Smooth muscle cell (in vitro differentiated cells): ENCODE results near the gene TM4SF4. TPM values are rescaled to one million over a fixed set of nuclear protein-coding genes. Genes with fewer than 3 reads are reported as not detected.

Experiments used
- DNase-seq: peaks from one replicate; lab custom pipeline; 2025; ENCODE audit not compliant: unreplicated experiment; lab: John Stamatoyannopoulos, UW
- H2AFZ ChIP-seq: fragments of 200-600 bp; sonication (generic); 2 replicates; pipeline ENCODE4 v1.6.0; 2016; ENCODE audit warnings: antibody characterized with exemption, low read depth, mild to moderate bottlenecking
- H3F3A ChIP-seq: fragments of 200-600 bp; sonication (generic); 2 replicates; pipeline ENCODE4 v1.6.0; 2017; ENCODE audit warnings: antibody characterized with exemption, low read depth
- H3K27ac ChIP-seq: fragments of 200-600 bp; sonication (generic); 2 replicates; pipeline ENCODE4 v1.5.1; 2016; ENCODE audit warnings: low read depth, mild to moderate bottlenecking
- H3K27me3 ChIP-seq: fragments of 200-600 bp; sonication (generic); 2 replicates; pipeline ENCODE4 v1.6.1; 2016; ENCODE audit warnings: low read depth, mild to moderate bottlenecking
- H3K36me3 ChIP-seq: fragments of 200-600 bp; sonication (generic); 2 replicates; pipeline ENCODE4 v1.5.1; 2016; ENCODE audit warnings: low read depth
- H3K4me1 ChIP-seq: fragments of 200-600 bp; sonication (generic); 2 replicates; pipeline ENCODE4 v1.5.1; 2016; ENCODE audit warnings: low read depth
- H3K4me2 ChIP-seq: fragments of 200-600 bp; sonication (generic); 2 replicates; pipeline ENCODE4 v1.6.0; 2016; ENCODE audit warnings: mild to moderate bottlenecking
- H3K4me3 ChIP-seq: fragments of 200-600 bp; sonication (generic); 2 replicates; pipeline ENCODE4 v1.5.1; 2016; ENCODE audit warnings: mild to moderate bottlenecking
- H3K79me2 ChIP-seq: fragments of 200-600 bp; sonication (generic); 2 replicates; pipeline ENCODE4 v1.6.0; 2016; ENCODE audit warnings: low read depth, mild to moderate bottlenecking
- H3K9ac ChIP-seq: fragments of 200-600 bp; sonication (generic); 2 replicates; pipeline ENCODE4 v1.6.0; 2016; ENCODE audit warnings: low read depth
- H3K9me3 ChIP-seq: fragments of 200-600 bp; sonication (generic); replicated peaks from 2 replicates; pipeline ENCODE4 v1.5.1; 2016; ENCODE audit warnings: low read depth
- H4K20me1 ChIP-seq: fragments of 200-600 bp; sonication (generic); 2 replicates; pipeline ENCODE4 v1.6.0; 2016; ENCODE audit warnings: low read depth
- WGBS: methylation state at CpG from one replicate; pipeline ENCODE4 v1.1.7; 2016; ENCODE audit warnings: low lambda C conversion rate; 5-methylcytosine and 5-hydroxymethylcytosine counted together
- polyA plus RNA-seq: library from polyadenylated mRNA; unstranded; fragments of >200 nt; fragmentation: Nextera tagmentation; extraction: Ambion mirVana; gene quantifications from 2 replicates; pipeline ENCODE4 v1.2.1, GENCODE V29; 2016
- total RNA-seq: library from RNA; depleted of rRNA; stranded (reverse); fragments of >200 nt; gene quantifications from 2 replicates; pipeline ENCODE4 v1.2.3, GENCODE V29; 2014
- TF ChIP-seq, protein P1 (sequence below): fragments of 200-600 bp; sonication (generic); IDR thresholded peaks from 2 replicates; pipeline ENCODE4 v1.5.1; 2017; ENCODE audit warnings: borderline replicate concordance, mild to moderate bottlenecking, antibody characterized with exemption; ENCODE audit not compliant: insufficient read depth, poor library complexity, severe bottlenecking

TM4SF4 gene
- total and polyA plus RNA-seq, 2 experiments from 2014 or later: 0.29 TPM; not detected in 1

DNA sequence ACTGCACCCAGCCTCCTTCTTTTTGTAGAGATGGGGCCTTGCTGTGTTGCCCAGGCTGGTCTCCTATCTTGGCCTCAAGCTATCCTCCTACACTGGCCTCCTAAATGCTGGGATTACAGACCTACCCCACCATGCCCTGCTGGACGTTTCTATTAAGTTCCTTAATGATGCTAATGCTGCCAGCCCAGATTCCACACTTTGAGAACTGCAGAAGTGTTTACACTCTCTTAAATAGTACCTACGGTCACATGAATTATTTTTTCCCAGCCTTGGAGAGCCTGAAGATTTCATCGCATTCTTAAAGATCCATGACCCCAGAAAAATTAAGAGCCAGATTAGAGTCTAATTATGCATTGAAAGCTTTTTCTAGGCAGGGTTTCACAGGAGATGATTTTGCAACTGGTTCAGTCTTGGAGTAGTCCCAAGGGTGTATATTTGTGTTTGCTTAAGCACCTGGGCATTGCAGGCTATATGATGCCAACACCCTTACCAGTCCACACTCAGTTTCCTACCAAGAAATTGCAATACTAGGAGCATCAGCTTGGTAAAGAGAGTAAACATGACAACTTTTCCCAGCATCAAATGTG is 36.6 kb downstream of the TM4SF4 start:
- Histone ChIP-seq H3K4me3 (no peak overlapping the region), H3K27me3 (no peaks in the 10 kb centered on the region), H3K4me1 (peaks cover 10% of the 10 kb centered on the region), H3K4me2 (no peak overlapping the region), H2AFZ (no peak overlapping the region), H3K9ac (no peak overlapping the region), H3K27ac (no peak overlapping the region), H3K36me3 (no peaks in the 10 kb centered on the region), H3F3A (peaks cover 6% of the 10 kb centered on the region), H3K9me3 (no peaks in the 10 kb centered on the region), H3K79me2 (no peaks in the 10 kb centered on the region), H4K20me1 (no peaks in the 10 kb centered on the region)
- DNase-seq: no peak
- TF ChIP-seq, protein P1, sequence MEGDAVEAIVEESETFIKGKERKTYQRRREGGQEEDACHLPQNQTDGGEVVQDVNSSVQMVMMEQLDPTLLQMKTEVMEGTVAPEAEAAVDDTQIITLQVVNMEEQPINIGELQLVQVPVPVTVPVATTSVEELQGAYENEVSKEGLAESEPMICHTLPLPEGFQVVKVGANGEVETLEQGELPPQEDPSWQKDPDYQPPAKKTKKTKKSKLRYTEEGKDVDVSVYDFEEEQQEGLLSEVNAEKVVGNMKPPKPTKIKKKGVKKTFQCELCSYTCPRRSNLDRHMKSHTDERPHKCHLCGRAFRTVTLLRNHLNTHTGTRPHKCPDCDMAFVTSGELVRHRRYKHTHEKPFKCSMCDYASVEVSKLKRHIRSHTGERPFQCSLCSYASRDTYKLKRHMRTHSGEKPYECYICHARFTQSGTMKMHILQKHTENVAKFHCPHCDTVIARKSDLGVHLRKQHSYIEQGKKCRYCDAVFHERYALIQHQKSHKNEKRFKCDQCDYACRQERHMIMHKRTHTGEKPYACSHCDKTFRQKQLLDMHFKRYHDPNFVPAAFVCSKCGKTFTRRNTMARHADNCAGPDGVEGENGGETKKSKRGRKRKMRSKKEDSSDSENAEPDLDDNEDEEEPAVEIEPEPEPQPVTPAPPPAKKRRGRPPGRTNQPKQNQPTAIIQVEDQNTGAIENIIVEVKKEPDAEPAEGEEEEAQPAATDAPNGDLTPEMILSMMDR: no peak
- 74% methylated on average over 3 of the region's 3 CpGs for WGBS

GRCh38 chr3:149512073-149512782 is 37.7 kb downstream of the TM4SF4 start:
- Histone ChIP-seq H3K9ac (no peak overlapping the region), H3K27me3 (no peaks in the 10 kb centered on the region), H3K4me3 (no peak overlapping the region), H2AFZ (no peak overlapping the region), H3K27ac (no peak overlapping the region), H3K4me2 (no peak overlapping the region), H4K20me1 (no peaks in the 10 kb centered on the region), H3F3A (peaks cover 6% of the 10 kb centered on the region), H3K79me2 (no peaks in the 10 kb centered on the region), H3K9me3 (no peaks in the 10 kb centered on the region), H3K4me1 (peaks cover 10% of the 10 kb centered on the region), H3K36me3 (no peaks in the 10 kb centered on the region)
- TF ChIP-seq, protein P1: peak; percentile 74
- DNase-seq: no peak
- 23% methylated on average over 9 of the region's 9 CpGs for WGBS

DNA sequence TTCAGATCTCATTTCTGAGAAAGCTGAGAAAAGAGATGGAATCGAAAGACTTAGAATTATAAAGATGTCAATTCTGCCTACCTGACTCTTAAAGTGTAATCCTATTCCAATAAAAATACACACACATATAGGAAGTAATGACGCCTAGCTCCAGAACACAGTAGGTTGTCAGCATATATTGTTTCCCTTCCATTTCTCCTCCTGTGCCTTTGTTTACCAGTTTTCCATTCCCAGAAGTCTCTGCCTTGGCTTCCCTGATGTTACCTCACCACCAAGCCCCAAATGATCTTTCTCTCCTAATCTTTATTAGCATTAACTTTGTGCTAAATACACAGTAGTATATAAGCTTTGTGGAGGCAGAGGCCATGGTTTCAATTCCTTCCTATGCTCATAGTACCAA is 40.0 kb downstream of the TM4SF4 start:
- 95% methylated on average over 2 of the region's 2 CpGs for WGBS
- Histone ChIP-seq H3K4me1 (no peaks in the 10 kb centered on the region), H3K27me3 (no peaks in the 10 kb centered on the region), H3K36me3 (no peaks in the 10 kb centered on the region), H3F3A (peaks cover 6% of the 10 kb centered on the region), H3K79me2 (no peaks in the 10 kb centered on the region), H2AFZ (no peak overlapping the region), H3K9me3 (no peaks in the 10 kb centered on the region), H3K9ac (no peak overlapping the region), H3K4me2 (no peak overlapping the region), H4K20me1 (no peaks in the 10 kb centered on the region), H3K27ac (no peak overlapping the region), H3K4me3 (no peak overlapping the region)
- TF ChIP-seq, protein P1: no peak
- DNase-seq: no peak
